ENCODE measurements around the gene SAFB.
A peak's percentile ranks its signal among the peaks of the same experiment; 100 is the strongest.

SAFB gene

DNA sequence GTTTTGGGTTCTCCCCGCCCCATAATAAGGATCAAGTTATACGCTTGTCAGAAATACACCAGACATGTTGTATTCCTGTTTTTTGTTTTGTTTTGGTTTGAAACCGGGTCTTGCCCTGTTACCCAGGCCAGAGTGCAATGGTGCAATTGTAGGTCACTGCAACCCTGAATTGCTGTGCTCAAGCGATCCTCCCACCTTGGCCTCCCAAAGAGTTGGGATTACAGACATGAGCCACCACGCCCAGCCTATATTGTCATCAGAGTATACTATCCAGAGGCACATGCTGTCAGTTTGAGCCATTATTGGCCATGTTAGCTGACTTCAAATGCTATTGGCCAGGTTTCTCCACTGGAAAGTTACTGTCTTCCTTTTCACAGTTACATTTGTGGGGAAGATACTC lies 9.8 kb downstream of the SAFB start:
- DNase-seq (ENCODE audit: insufficient read length, low spot score) (no peak), FAIRE-seq (no peak)
- TF ChIP-seq SPI1 (IDR thresholded peaks at IDR 0.05; ENCODE audit: low read depth, low read length), result no peak
- TF ChIP-seq PAX5 (IDR thresholded peaks at IDR 0.05; ENCODE audit: insufficient read depth, low read length, severe bottlenecking), result no peak
- TF ChIP-seq TAF1 (IDR thresholded peaks at IDR 0.05; ENCODE audit: low read depth, low read length), result no peak
- TF ChIP-seq POU2F2 (IDR thresholded peaks at IDR 0.05; ENCODE audit: low read depth, low read length), result no peak
- no peak for TF ChIP-seq POLR2AphosphoS5 (IDR thresholded peaks at IDR 0.05; ENCODE audit: low read depth, low read length)
- no peak for TF ChIP-seq POLR2A (IDR thresholded peaks at IDR 0.05; ENCODE audit: low read depth, low read length)

DNA sequence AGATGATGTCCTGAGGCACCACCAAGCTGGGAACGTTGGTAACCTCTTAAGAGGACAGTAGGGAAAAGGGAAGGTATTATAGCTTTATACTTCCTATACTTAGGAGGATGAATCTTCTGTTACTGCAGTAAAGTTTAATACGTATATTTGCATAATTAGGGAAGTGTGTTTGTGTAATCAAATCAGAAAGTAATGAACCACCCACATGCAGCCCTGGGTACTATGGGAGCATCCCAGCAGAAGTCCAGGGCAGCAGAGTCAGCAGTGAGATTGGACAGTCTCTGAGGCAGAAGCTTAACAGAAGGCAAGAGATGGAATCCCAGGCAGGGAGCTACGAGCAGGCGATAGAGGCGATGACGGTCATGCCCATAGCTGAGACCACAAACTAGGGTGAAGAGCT lies 12.5 kb downstream of the SAFB start:
- TF ChIP-seq SPI1 (IDR thresholded peaks at IDR 0.05; ENCODE audit: low read depth, low read length) (no peak), POLR2A (IDR thresholded peaks at IDR 0.05; ENCODE audit: low read depth, low read length) (no peak)
- no peak for FAIRE-seq
- DNase-seq (ENCODE audit: insufficient read length, low spot score), result no peak

GRCh38 chr19:5637971-5638370 lies 15.1 kb downstream of the SAFB start:
- DNase-seq (ENCODE audit: insufficient read length, low spot score), result no peak
- TF ChIP-seq POU2F2 (IDR thresholded peaks at IDR 0.05; ENCODE audit: low read depth, low read length), result no peak
- TF ChIP-seq POLR2A (IDR thresholded peaks at IDR 0.05; ENCODE audit: low read depth, low read length), result no peak
- no peak for TF ChIP-seq POLR2AphosphoS5 (IDR thresholded peaks at IDR 0.05; ENCODE audit: low read depth, low read length)
- no peak for TF ChIP-seq SPI1 (IDR thresholded peaks at IDR 0.05; ENCODE audit: low read depth, low read length)
- no peak for TF ChIP-seq PAX5 (IDR thresholded peaks at IDR 0.05; ENCODE audit: insufficient read depth, low read length, severe bottlenecking)
- no peak for TF ChIP-seq TAF1 (IDR thresholded peaks at IDR 0.05; ENCODE audit: low read depth, low read length)
- no peak for FAIRE-seq

DNA sequence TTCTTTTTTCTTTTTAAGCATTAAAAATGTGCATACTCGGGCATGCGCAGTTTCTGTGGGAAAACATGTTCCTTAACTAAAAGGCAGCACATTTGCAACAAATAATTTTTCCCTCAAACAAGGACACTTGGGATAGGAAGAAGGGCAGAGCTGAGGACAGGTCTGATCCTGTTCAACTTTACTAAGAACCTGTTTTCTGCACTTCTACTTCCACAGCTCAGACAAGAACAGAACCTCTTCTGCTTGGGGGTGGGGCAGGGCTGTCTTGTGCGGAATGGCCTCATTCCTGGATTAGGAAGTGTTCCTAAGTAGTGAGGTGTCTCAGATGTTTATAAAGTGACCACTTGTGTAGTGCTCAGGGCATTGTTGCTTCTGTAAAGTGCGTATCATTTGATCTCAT lies 18.3 kb downstream of the SAFB start:
- no peak for FAIRE-seq
- DNase-seq (ENCODE audit: insufficient read length, low spot score), result no peak
- TF ChIP-seq POLR2AphosphoS5 (IDR thresholded peaks at IDR 0.05; ENCODE audit: low read depth, low read length) (no peak), POU2F2 (IDR thresholded peaks at IDR 0.05; ENCODE audit: low read depth, low read length) (no peak), SPI1 (IDR thresholded peaks at IDR 0.05; ENCODE audit: low read depth, low read length) (no peak)

- FAIRE-seq, result no peak
- no peak for DNase-seq (ENCODE audit: insufficient read length, low spot score)
- TF ChIP-seq SPI1 (IDR thresholded peaks at IDR 0.05; ENCODE audit: low read depth, low read length) (no peak), POLR2AphosphoS5 (IDR thresholded peaks at IDR 0.05; ENCODE audit: low read depth, low read length) (no peak), POLR2A (IDR thresholded peaks at IDR 0.05; ENCODE audit: low read depth, low read length) (no peak), TAF1 (IDR thresholded peaks at IDR 0.05; ENCODE audit: low read depth, low read length) (no peak), POU2F2 (IDR thresholded peaks at IDR 0.05; ENCODE audit: low read depth, low read length) (no peak), PAX5 (IDR thresholded peaks at IDR 0.05; ENCODE audit: insufficient read depth, low read length, severe bottlenecking) (no peak)
These were observed 19.3 kb downstream of the SAFB start for GRCh38 chr19:5642204-5642603.

- TF ChIP-seq POU2F2 (IDR thresholded peaks at IDR 0.05; ENCODE audit: low read depth, low read length), result no peak
- TF ChIP-seq TAF1 (IDR thresholded peaks at IDR 0.05; ENCODE audit: low read depth, low read length), result no peak
- TF ChIP-seq POLR2AphosphoS5 (IDR thresholded peaks at IDR 0.05; ENCODE audit: low read depth, low read length), result no peak
- TF ChIP-seq PAX5 (IDR thresholded peaks at IDR 0.05; ENCODE audit: insufficient read depth, low read length, severe bottlenecking), result no peak
- no peak for TF ChIP-seq SPI1 (IDR thresholded peaks at IDR 0.05; ENCODE audit: low read depth, low read length)
- no peak for TF ChIP-seq POLR2A (IDR thresholded peaks at IDR 0.05; ENCODE audit: low read depth, low read length)
- FAIRE-seq (no peak), DNase-seq (ENCODE audit: insufficient read length, low spot score) (no peak)
These were observed 20.2 kb downstream of the SAFB start for GRCh38 chr19:5643060-5643459.

GRCh38 chr19:5644037-5644436 lies 21.2 kb downstream of the SAFB start:
- DNase-seq (ENCODE audit: insufficient read length, low spot score), result no peak
- no peak for FAIRE-seq
- TF ChIP-seq POLR2A (IDR thresholded peaks at IDR 0.05; ENCODE audit: low read depth, low read length), result no peak

- peak; percentile 31 for FAIRE-seq
- DNase-seq (ENCODE audit: insufficient read length, low spot score), result no peak
- TF ChIP-seq PAX5 (IDR thresholded peaks at IDR 0.05; ENCODE audit: insufficient read depth, low read length, severe bottlenecking), result no peak
- TF ChIP-seq SPI1 (IDR thresholded peaks at IDR 0.05; ENCODE audit: low read depth, low read length), result no peak
- TF ChIP-seq TAF1 (IDR thresholded peaks at IDR 0.05; ENCODE audit: low read depth, low read length), result no peak
- no peak for TF ChIP-seq POLR2A (IDR thresholded peaks at IDR 0.05; ENCODE audit: low read depth, low read length)
- TF ChIP-seq POU2F2 (IDR thresholded peaks at IDR 0.05; ENCODE audit: low read depth, low read length), result no peak
- TF ChIP-seq POLR2AphosphoS5 (IDR thresholded peaks at IDR 0.05; ENCODE audit: low read depth, low read length), result no peak
These were observed 22.5 kb downstream of the SAFB start for GRCh38 chr19:5645409-5645808.

DNA sequence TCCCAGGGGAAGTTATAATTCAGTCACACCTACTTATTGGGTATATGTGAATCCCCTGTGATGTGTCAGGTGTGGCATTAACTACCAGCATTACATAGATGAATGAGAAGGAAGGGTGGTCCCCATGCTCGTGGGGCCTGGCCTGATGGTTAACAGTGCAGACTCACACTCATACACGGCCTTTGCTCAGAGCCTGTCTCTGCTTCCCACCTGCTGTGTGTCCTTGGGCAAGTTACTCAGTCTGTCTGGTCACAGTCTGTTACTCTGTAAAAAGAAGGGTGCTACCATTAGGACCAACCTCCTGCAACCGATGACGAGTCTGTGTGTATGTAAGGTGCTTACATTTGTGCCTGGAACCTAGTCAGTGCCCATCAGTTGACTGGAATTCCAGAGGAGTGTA lies 23.8 kb downstream of the SAFB start:
- FAIRE-seq (peak; percentile 63), DNase-seq (ENCODE audit: insufficient read length, low spot score) (no peak)
- TF ChIP-seq TAF1 (IDR thresholded peaks at IDR 0.05; ENCODE audit: low read depth, low read length), result no peak
- TF ChIP-seq POU2F2 (IDR thresholded peaks at IDR 0.05; ENCODE audit: low read depth, low read length), result no peak
- no peak for TF ChIP-seq PAX5 (IDR thresholded peaks at IDR 0.05; ENCODE audit: insufficient read depth, low read length, severe bottlenecking)
- no peak for TF ChIP-seq SPI1 (IDR thresholded peaks at IDR 0.05; ENCODE audit: low read depth, low read length)
- no peak for TF ChIP-seq POLR2AphosphoS5 (IDR thresholded peaks at IDR 0.05; ENCODE audit: low read depth, low read length)
- TF ChIP-seq POLR2A (IDR thresholded peaks at IDR 0.05; ENCODE audit: low read depth, low read length), result no peak; the same call in 1 of the 2 replicates

GRCh38 chr19:5648464-5648863 lies 25.6 kb downstream of the SAFB start:
- FAIRE-seq, result peak; percentile 85
- TF ChIP-seq SPI1 (IDR thresholded peaks at IDR 0.05; ENCODE audit: low read depth, low read length), result no peak
- TF ChIP-seq TAF1 (IDR thresholded peaks at IDR 0.05; ENCODE audit: low read depth, low read length), result no peak
- no peak for TF ChIP-seq PAX5 (IDR thresholded peaks at IDR 0.05; ENCODE audit: insufficient read depth, low read length, severe bottlenecking)
- no peak for TF ChIP-seq POLR2A (IDR thresholded peaks at IDR 0.05; ENCODE audit: low read depth, low read length)
- TF ChIP-seq POU2F2 (IDR thresholded peaks at IDR 0.05; ENCODE audit: low read depth, low read length), result no peak
- TF ChIP-seq POLR2AphosphoS5 (IDR thresholded peaks at IDR 0.05; ENCODE audit: low read depth, low read length), result no peak

GRCh38 chr19:5651361-5651760 lies 28.5 kb downstream of the SAFB start:
- no peak for TF ChIP-seq POU2F2 (IDR thresholded peaks at IDR 0.05; ENCODE audit: low read depth, low read length)
- no peak for TF ChIP-seq PAX5 (IDR thresholded peaks at IDR 0.05; ENCODE audit: insufficient read depth, low read length, severe bottlenecking)
- no peak for TF ChIP-seq SPI1 (IDR thresholded peaks at IDR 0.05; ENCODE audit: low read depth, low read length)
- TF ChIP-seq TAF1 (IDR thresholded peaks at IDR 0.05; ENCODE audit: low read depth, low read length), result no peak
- no peak for TF ChIP-seq POLR2AphosphoS5 (IDR thresholded peaks at IDR 0.05; ENCODE audit: low read depth, low read length)
- TF ChIP-seq POLR2A (IDR thresholded peaks at IDR 0.05; ENCODE audit: low read depth, low read length), result no peak
- FAIRE-seq, result no peak
- no peak for DNase-seq (ENCODE audit: insufficient read length, low spot score)

More at GRCh38 chr19:5648464-5648863, 25.6 kb downstream of the SAFB start:
- DNase-seq (ENCODE audit: insufficient read length, low spot score), result no peak

Data from GM12891 (cell line).